AG04450 (cell line): Measurements from ENCODE around the gene SLC43A3. TPM values are rescaled to one million over a fixed set of nuclear protein-coding genes. Genes with fewer than 3 reads are reported as not detected.

Experiments used
- CTCF ChIA-PET: fragments of 300-600, 350-600 bp; formaldehyde crosslinking; extraction: SDS; loops from one replicate; lab custom pipeline; 2022; ENCODE audit warnings: antibody characterized with exemption, inconsistent platforms; lab: Charles Lee
- POLR2A ChIA-PET: fragments of 350-600 bp; formaldehyde crosslinking; extraction: SDS; loops from one replicate; lab custom pipeline; 2021; ENCODE audit warnings: antibody characterized with exemption, inconsistent platforms; lab: Yijun Ruan, JAX
- DNase-seq: peaks from one replicate; pipeline ENCODE4 v3.0.0-alpha.2; 2011; ENCODE audit warnings: low read depth, low spot score
- H3K27ac ChIP-seq: one replicate; pipeline ENCODE4 v1.5.1; 2012; ENCODE audit warnings: low read depth, low read length, control low read depth
- H3K27me3 ChIP-seq: one replicate; pipeline ENCODE4 v1.6.0; 2012; ENCODE audit warnings: low read length; ENCODE audit not compliant: control insufficient read depth, insufficient read depth
- H3K4me3 ChIP-seq: 2 replicates; pipeline ENCODE4 v1.5.1; 2011; ENCODE audit warnings: mild to moderate bottlenecking, low read depth, low read length, control low read depth
- H3K9me3 ChIP-seq: 2 replicates; pipeline ENCODE4 v1.5.1; 2012; ENCODE audit warnings: low read length; ENCODE audit not compliant: control insufficient read depth, insufficient read depth
- CTCF ChIP-seq: IDR thresholded peaks from 2 replicates; pipeline ENCODE4 v1.5.1; 2011; ENCODE audit warnings: low read depth, low read length, control low read depth, inconsistent platforms
- polyA plus RNA-seq: library from polyadenylated mRNA; depleted of rRNA; stranded (reverse); fragments of >200 nt; gene quantifications from 2 replicates; pipeline ENCODE4 v1.2.3, GENCODE V29; 2011

SLC43A3 gene
- polyA plus RNA-seq, 1 experiment, result 24.4 TPM

GRCh38 chr11:57425565-57426438 is 1.1 kb downstream of the SLC43A3 start:
- Histone ChIP-seq H3K27ac (peak overlapping the region; percentile 49), H3K27me3 (no peaks in the 10 kb centered on the region), H3K4me3 (peak overlapping the region; percentile 60), H3K9me3 (no peaks in the 10 kb centered on the region)
- ChIA-PET POLR2A (interaction anchor here (0.6 kb wide), 1 partner anchor 49 kb away, joined by 4 read pairs; no protein-coding TSS in a partner anchor), CTCF (interaction anchor here (1.0 to 2.6 kb wide), 4 partner anchors 32 to 101 kb away, joined by 3 to 30 read pairs (median 5); partner anchors contain the start of gene RTN4RL2)
- no peak for DNase-seq
- no peak for TF ChIP-seq CTCF

GRCh38 chr11:57424792-57425564 is 1.9 kb downstream of the SLC43A3 start:
- H3K27ac ChIP-seq, result peak overlapping the region; percentile 49
- ChIA-PET POLR2A (interaction anchor here (0.8 kb wide), 1 partner anchor 50 kb away, joined by 4 read pairs; no protein-coding TSS in a partner anchor), CTCF (interaction anchor here (1.0 to 1.5 kb wide), 2 partner anchors 33 to 35 kb away, joined by 3 to 4 read pairs; no protein-coding TSS in a partner anchor)
- H3K4me3 ChIP-seq, result no peak overlapping the region; the same call in 1 of the 2 replicates
- peak; percentile 66 for DNase-seq
- no peaks in the 10 kb centered on the region for H3K27me3 ChIP-seq
- TF ChIP-seq CTCF, result no peak
- no peaks in the 10 kb centered on the region for H3K9me3 ChIP-seq

GRCh38 chr11:57424137-57424791 is 2.7 kb downstream of the SLC43A3 start:
- no peak for DNase-seq
- H3K4me3 ChIP-seq, result no peak overlapping the region; the same call in 1 of the 2 replicates
- H3K27ac ChIP-seq, result peak overlapping the region; percentile 49
- H3K27me3 ChIP-seq, result no peaks in the 10 kb centered on the region
- ChIA-PET POLR2A (interaction anchor here (0.6 to 0.8 kb wide), 2 partner anchors 38 to 50 kb away, joined by 3 to 4 read pairs; no protein-coding TSS in a partner anchor), CTCF (interaction anchor here (1.5 kb wide), 1 partner anchor 34 kb away, joined by 4 read pairs; no protein-coding TSS in a partner anchor)
- no peak for TF ChIP-seq CTCF
- H3K9me3 ChIP-seq, result no peaks in the 10 kb centered on the region

GRCh38 chr11:57422669-57423068 is 4.3 kb downstream of the SLC43A3 start:
- CTCF ChIA-PET, result no interaction called here
- Histone ChIP-seq H3K27me3 (no peaks in the 10 kb centered on the region), H3K4me3 (no peak overlapping the region), H3K27ac (no peak overlapping the region), H3K9me3 (no peaks in the 10 kb centered on the region)
- DNase-seq, result no peak
- POLR2A ChIA-PET, result no interaction called here
- no peak for TF ChIP-seq CTCF
